HG03196 (cell line): ENCODE data around the gene SF3B5.
A peak's percentile ranks its signal among the peaks of the same experiment; 100 is the strongest.
"Not testable (repeated sequence)": the region's sequence is repeated elsewhere in the genome, so short reads cannot be mapped to it uniquely, and the experiment has no call there.

ENCODE experiments used
- ATAC-seq: cut with Tn5 transposase; IDR thresholded peaks from one replicate; pipeline ENCODE4 v1.9.1; 2021; ENCODE audit not compliant: unreplicated experiment

SF3B5 gene

DNA sequence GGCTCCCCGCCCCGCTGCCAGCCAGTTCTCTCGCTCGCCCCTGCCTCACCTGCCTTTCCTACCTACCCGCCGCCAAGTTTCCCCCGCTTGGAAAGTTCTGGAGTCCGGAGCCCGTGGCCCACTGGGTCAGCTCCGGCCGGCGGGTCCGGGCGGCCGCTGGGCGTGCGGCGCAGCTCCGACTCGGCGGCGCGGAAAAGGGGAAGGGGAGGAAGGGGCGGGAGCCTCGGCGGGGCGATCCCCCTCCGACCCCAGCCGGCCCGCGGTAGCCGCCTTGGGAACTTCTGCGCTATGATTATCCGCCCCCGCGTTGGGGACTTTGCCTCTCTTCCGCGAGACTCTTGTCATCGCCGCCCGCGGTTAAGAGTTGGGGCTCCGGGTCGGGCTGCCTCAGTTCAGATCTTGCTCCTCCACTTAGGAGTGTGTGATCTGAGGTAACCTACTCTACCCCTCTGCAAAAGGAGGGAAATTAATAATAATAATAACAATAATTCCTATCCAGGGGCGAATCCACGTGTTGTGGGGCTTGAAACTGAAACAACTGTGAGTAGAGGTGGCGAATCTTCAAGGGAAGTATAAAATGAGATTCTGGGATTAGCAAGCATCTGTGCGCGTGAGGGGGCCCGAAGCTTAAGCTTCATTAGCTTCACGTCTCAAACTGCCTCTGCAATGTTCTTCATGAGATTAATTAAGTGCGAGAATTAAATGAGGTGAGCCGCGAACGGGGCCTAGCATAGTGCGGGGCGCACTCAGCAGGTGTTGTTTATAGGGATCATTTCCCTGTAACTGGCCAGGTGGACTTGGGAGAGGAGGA, 30.8 kb downstream of the SF3B5 start:
- ATAC-seq = peak; percentile 5

DNA sequence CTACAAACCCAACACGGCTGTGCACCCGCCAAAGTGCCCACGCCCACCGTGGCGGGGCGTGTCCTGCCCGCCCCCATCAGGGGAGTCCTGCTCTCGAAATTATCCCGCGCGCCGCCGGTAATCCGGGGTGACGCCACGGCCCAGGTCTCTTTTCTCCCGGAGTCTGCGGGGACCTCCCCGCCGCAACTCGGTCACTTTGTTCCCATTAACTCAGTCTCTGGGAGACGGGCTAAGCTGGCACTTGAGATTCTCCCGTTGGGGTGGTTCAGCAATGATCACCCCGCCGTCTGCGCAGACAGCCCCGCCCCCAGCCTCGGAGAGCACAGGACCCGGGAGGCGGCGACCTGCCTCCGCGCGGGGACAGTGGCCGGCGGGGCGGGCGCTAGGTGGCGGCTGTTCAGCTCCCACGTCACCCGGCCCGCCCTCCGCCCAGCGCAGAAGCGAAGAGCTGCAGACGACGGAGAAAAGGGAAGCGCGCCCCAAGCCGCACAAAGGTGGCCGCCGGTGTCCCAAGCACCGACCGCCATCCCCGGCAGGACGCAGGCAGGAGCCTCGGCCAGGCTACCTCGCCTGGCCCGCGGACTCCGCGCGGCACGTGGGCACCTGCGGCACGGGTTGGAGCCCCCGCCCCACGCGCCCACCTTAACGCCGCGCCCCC, 31.5 kb downstream of the SF3B5 start:
- ATAC-seq = peak; percentile 88

DNA sequence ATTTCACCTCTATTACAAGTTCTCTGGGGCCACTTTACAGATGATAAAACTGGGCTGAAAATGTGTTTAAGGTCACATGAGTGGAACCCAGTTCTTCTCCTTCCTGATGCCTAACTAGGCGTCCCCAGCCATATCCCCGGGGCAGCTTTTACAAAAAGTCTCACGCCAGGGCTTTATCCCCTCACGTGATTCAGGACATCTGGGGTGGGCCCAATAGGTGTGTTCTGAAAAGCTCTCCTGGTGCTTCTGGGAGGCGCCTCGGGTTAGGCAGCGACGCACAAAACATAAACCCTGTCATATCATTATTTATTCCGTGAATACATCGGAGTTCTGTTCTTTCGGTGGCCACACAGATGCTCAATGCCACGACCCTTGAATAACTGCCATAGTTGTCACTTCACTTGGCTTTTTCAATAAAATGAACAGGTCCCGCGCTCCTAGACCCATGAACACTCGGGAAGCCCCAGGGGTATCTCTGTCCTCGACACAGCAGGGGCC, 32.1 kb downstream of the SF3B5 start:
- peak; percentile 3 for ATAC-seq

DNA sequence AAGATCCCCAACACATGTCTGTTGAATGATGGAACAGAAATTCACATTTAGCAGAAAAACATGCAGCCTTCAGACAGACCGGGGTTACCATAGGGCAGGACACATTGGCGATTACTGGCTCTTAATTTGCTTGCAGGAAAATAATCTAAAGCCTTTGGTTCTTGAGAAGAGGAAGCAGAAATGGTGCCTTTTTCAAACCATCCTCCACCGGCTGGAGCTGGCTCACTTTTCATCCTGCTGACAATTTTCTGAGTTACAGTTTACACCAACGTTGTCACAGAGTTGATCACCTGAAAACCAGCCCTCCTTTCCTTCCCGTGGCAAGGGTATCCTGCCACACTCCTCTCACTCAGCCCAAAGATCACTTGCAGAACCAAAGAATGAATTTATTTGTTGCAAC, 32.6 kb downstream of the SF3B5 start:
- no peak for ATAC-seq

DNA sequence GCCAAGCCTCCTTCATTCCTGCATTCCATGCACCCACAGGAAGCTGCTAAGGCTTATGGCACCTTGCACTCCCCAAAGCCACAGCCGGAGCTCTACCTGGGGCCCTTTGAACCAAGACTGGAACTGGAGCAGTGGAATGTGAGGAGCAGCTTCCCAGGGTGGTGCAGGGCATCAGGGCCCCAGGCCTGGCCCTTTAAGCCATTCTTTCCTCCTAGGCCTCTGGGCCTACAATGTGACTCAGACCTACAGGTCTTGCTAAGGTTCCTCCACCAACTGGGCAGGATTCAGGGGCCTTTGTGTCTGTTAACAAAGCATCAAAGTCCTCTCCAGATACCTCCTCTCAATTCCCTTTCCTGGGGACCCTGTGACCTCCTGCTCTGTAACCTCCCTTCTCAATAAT, 36.2 kb downstream of the SF3B5 start:
- ATAC-seq = no peak

DNA sequence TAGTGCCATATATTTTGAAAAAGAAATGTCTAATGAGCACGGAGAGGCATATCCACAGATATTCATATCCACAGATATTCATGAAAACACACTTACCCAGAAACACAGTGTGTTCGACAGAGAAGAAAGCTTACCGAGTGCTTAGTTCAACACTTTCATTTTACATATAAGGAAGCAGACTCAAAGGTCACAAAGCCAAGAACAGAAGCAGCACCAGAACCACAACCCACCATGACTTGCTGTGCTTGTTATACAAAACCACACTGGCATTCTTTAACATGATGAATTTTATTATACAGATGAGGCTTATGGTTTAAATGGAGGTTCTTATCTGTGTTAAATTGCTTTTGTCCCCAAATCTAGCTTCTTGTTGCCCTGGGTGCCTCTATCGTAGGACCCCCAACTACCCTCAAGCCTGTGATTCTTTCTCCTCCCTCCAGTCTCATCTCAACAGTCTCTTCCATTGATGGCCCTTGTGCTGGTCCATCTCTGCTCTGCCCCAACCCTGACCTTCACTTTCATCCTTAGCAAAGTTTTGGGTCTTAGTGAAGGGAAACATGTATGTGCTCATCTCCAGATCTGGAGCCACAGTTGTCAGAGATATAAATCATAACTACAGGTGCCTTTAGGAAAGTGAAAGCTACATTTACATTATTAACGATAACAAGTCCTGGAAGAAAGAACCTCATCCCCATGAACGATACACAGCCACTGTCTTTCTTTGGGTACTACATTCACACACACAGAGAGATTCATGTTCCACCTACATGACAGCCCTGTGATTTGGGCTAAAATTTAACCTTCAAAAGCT, 40.0 kb downstream of the SF3B5 start:
- ATAC-seq = peak; percentile 71

DNA sequence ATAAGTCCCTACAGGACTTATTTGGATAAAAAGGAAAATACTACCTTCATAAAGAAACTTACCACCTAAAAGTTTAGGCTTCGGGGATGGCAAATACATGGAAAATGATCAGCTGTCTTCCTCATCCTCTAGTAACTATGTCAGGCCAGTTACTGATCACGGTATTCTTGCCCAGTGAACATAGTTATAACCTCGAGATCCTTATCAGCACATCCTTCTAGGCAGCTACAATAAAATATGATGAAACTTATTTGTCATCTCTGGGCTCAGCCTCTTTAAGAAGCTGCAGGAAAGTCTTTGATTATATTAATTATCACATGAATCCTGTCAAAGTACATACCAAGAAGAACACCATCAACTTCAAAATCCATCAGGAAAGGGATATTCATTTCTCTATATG, 41.8 kb downstream of the SF3B5 start:
- ATAC-seq = no peak

DNA sequence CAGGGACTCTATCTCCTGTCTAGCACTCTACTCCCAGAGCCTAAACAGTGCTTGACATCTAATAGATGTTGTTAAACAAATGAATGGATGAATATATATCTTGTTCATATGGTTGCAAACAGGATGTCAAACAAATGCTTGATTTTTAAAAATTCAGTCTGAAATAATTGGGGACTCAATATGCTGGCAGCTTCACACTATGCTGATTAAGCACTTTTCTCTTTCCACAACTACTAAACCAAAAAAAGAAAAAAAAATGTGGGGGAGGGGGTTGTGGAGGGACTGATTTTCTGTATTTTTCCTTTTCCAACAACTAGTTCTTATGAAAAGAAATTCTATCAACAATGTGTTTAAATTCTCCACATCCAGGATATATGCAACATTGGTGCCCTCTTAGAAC, 42.9 kb downstream of the SF3B5 start:
- ATAC-seq = no peak

DNA sequence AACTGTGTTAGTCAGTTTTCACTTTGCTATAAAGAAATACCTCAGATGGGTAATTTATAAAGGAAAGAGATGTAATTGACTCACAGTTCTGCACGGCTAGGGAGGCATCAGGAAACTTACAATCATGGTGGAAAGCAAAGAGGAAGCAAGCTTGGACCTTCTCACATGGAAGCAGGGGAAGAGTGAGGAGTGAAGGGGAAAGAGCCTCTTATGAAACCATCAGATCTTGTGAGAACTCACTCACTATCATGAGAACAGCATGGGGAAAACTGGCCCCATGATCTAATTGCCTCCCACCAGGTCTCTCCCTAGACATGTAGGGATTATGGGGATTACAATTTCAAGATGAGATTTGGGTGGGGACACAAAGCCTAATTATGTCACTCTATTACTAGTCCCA, 46.0 kb downstream of the SF3B5 start:
- no peak for ATAC-seq

DNA sequence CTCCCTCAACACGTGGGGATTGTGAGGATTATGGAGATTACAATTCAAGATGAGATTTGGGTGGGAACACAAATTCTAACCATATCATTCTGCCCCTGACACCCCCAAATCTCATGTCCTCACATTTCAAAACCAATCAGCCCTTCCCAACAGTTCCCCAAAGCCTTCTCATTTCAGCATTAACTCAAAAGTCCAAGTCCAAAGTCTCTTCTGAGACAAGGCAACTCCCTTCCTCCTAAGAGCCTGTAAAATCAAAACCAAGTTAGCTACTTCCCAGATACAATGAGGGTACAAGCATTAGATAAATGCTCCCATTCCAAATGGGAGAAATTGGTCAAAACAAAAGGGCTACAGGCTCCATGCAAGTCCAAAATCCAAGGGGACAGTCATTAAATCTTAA, 47.7 kb downstream of the SF3B5 start:
- no peak for ATAC-seq

DNA sequence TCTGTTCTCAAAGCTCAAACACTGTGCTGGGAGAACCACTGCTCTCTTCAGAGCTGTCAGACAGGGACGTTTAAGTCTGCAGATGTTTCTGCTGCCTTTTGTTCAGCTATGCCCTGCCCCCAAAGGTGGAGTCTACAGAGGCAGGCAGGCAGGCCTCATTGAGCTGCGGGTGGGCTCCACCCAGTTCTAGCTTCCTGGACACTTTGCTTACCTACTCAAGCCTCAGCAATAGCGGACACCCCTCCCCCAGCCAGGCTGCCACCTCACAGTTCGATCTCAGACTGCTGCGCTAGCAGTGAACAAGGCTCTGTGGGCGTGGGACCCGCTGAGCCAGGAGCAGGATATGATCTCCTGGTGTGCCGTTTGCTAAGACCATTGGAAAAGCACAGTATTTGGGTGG, 48.7 kb downstream of the SF3B5 start:
- not testable (repeated sequence) for ATAC-seq

DNA sequence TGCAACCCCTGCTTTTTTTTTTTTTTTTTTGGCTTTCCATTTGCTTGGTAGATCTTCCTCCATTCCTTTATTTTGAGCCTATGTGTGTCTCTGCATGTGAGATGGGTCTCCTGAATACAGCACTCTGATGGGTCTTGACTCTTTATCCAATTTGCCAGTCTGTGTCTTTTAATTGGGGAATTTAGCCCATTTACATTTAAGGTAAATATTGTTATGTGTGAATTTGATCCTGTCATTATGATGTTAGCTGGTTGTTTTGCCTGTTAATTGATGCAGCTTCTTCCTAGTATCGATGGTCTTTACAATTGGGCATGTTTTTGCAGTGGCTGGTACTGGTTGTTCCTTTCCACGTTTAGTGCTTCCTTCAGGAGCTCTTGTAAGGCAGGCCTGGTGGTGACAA, 50.4 kb downstream of the SF3B5 start:
- not testable (repeated sequence) for ATAC-seq
